Ovary (tissue), 9 donors: ENCODE data around the gene R3HDM2. TPM values are rescaled to one million over a fixed set of nuclear protein-coding genes. Genes with fewer than 3 reads are reported as not detected.

Experiments used
- DNase-seq, 5 donors: peaks; one replicate each; pipeline ENCODE4 v3.0.0-alpha.2; 2019 to 2020
- H3K27ac ChIP-seq, 2 donors: fragments of 200-600 bp; one replicate each; pipeline versions ENCODE4 v1.5.1 to v1.8.0; 2019 to 2022
- H3K27me3 ChIP-seq: fragments of 200-600 bp; one replicate; pipeline ENCODE4 v1.8.0; 2022
- H3K36me3 ChIP-seq: fragments of 200-600 bp; sonication (generic); one replicate; pipeline ENCODE4 v1.5.1; 2019
- H3K4me1 ChIP-seq: one replicate; pipeline ENCODE4 v1.8.1; 2013; ENCODE audit warnings: mild to moderate bottlenecking, moderate library complexity; ENCODE audit not compliant: insufficient read depth
- H3K4me3 ChIP-seq: fragments of 200-600 bp; sonication (generic); one replicate; pipeline ENCODE4 v1.5.1; 2017
- H3K9me3 ChIP-seq, 2 donors: fragments of 200-600 bp in 1 of 2; sonication (generic) in 1 of 2; one replicate each; pipeline versions ENCODE4 v1.5.1 to v1.8.1; 2013 to 2019; ENCODE audit warnings: mild to moderate bottlenecking in 1 of 2, moderate library complexity in 1 of 2
- EP300 ChIP-seq: sonication (generic); formaldehyde crosslinking; IDR thresholded peaks from one replicate; pipeline ENCODE4 v1.6.1; 2017; ENCODE audit warnings: antibody characterized with exemption
- POLR2A ChIP-seq: fragments of 450-650 bp; IDR thresholded peaks from one replicate; pipeline ENCODE4 v1.6.1; 2017; ENCODE audit warnings: antibody characterized with exemption, mild to moderate bottlenecking, moderate library complexity
- WGBS, 3 donors: extraction: QIAGEN DNeasy Blood & Tissue Kit in 1 of 3; methylation state at CpG; one replicate each; pipeline versions ENCODE4 v1.1.5 to v1.1.7; 2013 to 2017; 5-methylcytosine and 5-hydroxymethylcytosine counted together
- intact Hi-C, 4 donors: fragments of 100-400 bp; cut with DNase I; formaldehyde crosslinking; loops; one replicate each; pipeline versions ENCODE4 v1.11.0 to v1.15.1; 2022 to 2023
- polyA plus RNA-seq, 2 donors: library from polyadenylated mRNA; stranded (reverse); fragments of 200-250 nt in 1 of 2; fragments of 350-450 nt in 1 of 2; fragmentation: Illumina TruSeq in 1 of 2; extraction: RNeasy Lipid Tissue Mini Kit (QIAGEN cat#74804) in 1 of 2; gene quantifications; one replicate each; pipeline ENCODE4 v1.2.3, GENCODE V29; 2013 to 2014
- total RNA-seq, 7 donors: library from RNA; depleted of rRNA in 2 of 7; stranded (reverse); fragments of >200 nt in 2 of 7; fragmentation: NEBNext Ultra II Directional in 3 of 7; extraction: Animal tissue kit (Norgen Biotek cat#: 25700) in 3 of 7; gene quantifications; one replicate each; pipeline versions ENCODE4 v1.1.0 to v1.2.4, GENCODE V29; 2016 to 2023
- TF ChIP-seq, protein P1 (sequence below), 3 donors: fragments of 450-650 bp in 2 of 3; fragments of 200-600 bp in 1 of 3; IDR thresholded peaks; one replicate each; pipeline versions ENCODE4 v1.5.1 to v1.8.0; 2016 to 2022; ENCODE audit warnings: antibody characterized with exemption in 3 of 3, mild to moderate bottlenecking in 1 of 3
- donor health status: DM: no; HTN: no; CAD: no; lungs with moderate emphysema.
- donor health status: DM: no; HTN: no; CAD: no.
- donor health status: Bipolar disorder and iron deficiency.
- donor health status: DM: yes; HTN: yes; CAD: no.
- donor health status: DM: no; HTN: no; CAD: no.
- donor health status: DM: yes; HTN: yes; CAD: no.

Gene R3HDM2
- total and polyA plus RNA-seq, 9 donors, result 24.3 to 81.4 (median 65.6) TPM

DNA sequence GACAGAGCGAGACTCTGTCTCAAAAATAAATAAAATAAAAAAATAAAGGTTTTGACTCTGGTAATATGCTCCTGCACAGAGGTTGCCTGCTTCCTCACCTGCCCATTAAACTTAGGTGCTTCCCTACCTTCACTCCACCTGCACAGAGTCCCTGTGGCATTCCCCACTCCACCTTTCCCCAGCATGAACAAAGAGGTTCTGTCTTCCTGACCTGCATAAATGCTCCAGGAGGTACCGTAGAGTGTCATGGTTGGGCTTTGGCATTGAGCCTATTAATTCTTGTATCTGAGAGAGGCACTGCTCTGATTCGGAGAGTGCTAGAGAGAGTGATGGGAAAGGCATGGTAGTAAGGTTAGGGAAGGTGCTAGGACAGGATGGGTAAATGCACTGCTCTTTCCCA, 42.5 kb upstream of the R3HDM2 start:
- 33 to 46% (median 35%) methylated on average over 3 of the region's 3 CpGs for WGBS, 3 donors
- H3K27ac ChIP-seq, result no peak overlapping the region
- peaks cover 7% of the 10 kb centered on the region for H3K4me1 ChIP-seq
- no peak for TF ChIP-seq POLR2A
- TF ChIP-seq, protein P1, sequence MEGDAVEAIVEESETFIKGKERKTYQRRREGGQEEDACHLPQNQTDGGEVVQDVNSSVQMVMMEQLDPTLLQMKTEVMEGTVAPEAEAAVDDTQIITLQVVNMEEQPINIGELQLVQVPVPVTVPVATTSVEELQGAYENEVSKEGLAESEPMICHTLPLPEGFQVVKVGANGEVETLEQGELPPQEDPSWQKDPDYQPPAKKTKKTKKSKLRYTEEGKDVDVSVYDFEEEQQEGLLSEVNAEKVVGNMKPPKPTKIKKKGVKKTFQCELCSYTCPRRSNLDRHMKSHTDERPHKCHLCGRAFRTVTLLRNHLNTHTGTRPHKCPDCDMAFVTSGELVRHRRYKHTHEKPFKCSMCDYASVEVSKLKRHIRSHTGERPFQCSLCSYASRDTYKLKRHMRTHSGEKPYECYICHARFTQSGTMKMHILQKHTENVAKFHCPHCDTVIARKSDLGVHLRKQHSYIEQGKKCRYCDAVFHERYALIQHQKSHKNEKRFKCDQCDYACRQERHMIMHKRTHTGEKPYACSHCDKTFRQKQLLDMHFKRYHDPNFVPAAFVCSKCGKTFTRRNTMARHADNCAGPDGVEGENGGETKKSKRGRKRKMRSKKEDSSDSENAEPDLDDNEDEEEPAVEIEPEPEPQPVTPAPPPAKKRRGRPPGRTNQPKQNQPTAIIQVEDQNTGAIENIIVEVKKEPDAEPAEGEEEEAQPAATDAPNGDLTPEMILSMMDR (IDR thresholded peaks at IDR 0.05), result no peak
- TF ChIP-seq EP300, result no peak
- no peak overlapping the region for H3K4me3 ChIP-seq
- DNase-seq, result no peak
- intact Hi-C loops, result no loop called here
- H3K9me3 ChIP-seq, result no peaks in the 10 kb centered on the region
- no peaks in the 10 kb centered on the region for H3K27me3 ChIP-seq
- no peaks in the 10 kb centered on the region for H3K36me3 ChIP-seq

DNA sequence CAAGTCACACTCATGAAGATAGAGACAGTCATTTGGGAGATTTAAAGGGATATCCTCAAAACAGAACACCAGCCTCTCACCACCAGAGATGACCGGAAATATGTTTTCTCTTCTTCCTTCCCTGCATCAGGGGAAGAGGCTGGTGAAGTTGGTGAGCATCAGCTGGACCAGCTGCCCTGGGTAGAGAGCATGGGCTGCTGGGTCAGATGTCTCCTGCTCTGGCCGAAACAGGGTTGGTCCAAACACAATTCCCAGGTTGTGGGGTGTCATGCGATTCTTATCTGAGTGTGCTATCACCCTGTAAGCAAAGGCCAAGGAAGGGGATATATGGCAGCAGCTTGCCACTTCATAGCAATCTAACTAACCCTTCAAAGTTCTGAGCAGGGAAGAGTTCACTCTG, 41.5 kb upstream of the R3HDM2 start:
- H3K4me1 ChIP-seq, result peaks cover 7% of the 10 kb centered on the region
- DNase-seq, result no peak
- TF ChIP-seq POLR2A (no peak), EP300 (no peak)
- TF ChIP-seq, protein P1 (IDR thresholded peaks at IDR 0.05), result no peak
- no peak overlapping the region for H3K27ac ChIP-seq
- WGBS, 3 donors, result 57 to 69% (median 66%) methylated on average over 3 of the region's 3 CpGs
- intact Hi-C loops, result no loop called here
- H3K4me3 ChIP-seq, result no peak overlapping the region
- no peaks in the 10 kb centered on the region for H3K9me3 ChIP-seq
- no peaks in the 10 kb centered on the region for H3K36me3 ChIP-seq
- H3K27me3 ChIP-seq, result no peaks in the 10 kb centered on the region

DNA sequence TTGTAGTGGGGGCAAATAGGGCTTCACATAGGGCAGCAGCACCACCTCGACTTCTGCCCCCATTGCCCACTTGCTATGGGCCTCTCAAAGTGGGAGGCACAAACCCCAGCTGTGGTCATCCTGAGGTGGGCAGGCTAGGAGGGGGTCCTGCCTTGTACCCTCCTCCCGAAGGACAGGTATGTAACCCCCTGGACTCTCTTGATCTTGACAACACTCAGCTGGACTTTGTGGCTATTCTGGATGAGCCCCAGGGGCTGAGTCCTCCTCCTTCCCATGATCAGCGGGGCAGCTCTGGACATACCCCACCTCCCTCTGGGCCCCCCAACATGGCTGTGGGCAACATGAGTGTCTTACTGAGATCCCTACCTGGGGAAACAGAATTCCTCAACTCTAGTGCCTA, 40.8 kb upstream of the R3HDM2 start:
- Histone ChIP-seq H3K4me1 (peaks cover 7% of the 10 kb centered on the region), H3K27ac (no peak overlapping the region), H3K4me3 (no peak overlapping the region), H3K36me3 (no peaks in the 10 kb centered on the region), H3K9me3 (no peaks in the 10 kb centered on the region), H3K27me3 (no peaks in the 10 kb centered on the region)
- intact Hi-C loops, result no loop called here
- DNase-seq, result no peak
- no peak for TF ChIP-seq POLR2A
- TF ChIP-seq, protein P1 (IDR thresholded peaks at IDR 0.05), result no peak
- TF ChIP-seq EP300, result no peak
- 77 to 86% (median 83%) methylated on average over 3 of the region's 3 CpGs for WGBS, 3 donors

DNA sequence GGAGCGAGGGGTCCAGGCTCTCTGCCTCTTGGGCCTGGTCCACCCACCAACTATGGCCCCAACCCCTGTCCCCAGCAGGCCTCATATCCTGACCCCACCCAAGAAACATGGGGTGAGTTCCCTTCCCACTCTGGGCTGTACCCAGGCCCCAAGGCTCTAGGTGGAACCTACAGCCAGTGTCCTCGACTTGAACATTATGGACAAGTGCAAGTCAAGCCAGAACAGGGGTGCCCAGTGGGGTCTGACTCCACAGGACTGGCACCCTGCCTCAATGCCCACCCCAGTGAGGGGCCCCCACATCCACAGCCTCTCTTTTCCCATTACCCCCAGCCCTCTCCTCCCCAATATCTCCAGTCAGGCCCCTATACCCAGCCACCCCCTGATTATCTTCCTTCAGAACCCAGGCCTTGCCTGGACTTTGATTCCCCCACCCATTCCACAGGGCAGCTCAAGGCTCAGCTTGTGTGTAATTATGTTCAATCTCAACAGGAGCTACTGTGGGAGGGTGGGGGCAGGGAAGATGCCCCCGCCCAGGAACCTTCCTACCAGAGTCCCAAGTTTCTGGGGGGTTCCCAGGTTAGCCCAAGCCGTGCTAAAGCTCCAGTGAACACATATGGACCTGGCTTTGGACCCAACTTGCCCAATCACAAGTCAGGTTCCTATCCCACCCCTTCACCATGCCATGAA, 40.3 kb upstream of the R3HDM2 start:
- no peaks in the 10 kb centered on the region for H3K27me3 ChIP-seq
- H3K36me3 ChIP-seq, result no peaks in the 10 kb centered on the region
- DNase-seq, result no peak
- peaks cover 5% of the 10 kb centered on the region for H3K4me1 ChIP-seq
- intact Hi-C loops, result no loop called here
- H3K9me3 ChIP-seq, result no peaks in the 10 kb centered on the region
- no peak overlapping the region for H3K27ac ChIP-seq
- TF ChIP-seq, protein P1 (IDR thresholded peaks at IDR 0.05), result no peak
- TF ChIP-seq EP300 (no peak), POLR2A (no peak)
- no peak overlapping the region for H3K4me3 ChIP-seq
- WGBS, 3 donors, result 80 to 93% (median 83%) methylated on average over 4 of the region's 4 CpGs
